ENCODE data around the gene EPHA1.

- TF ChIP-seq CTCF (IDR thresholded peaks at IDR 0.05; ENCODE audit: insufficient read depth, low read depth, low read length), result no peak
- no peak for TF ChIP-seq EZH2 (IDR thresholded peaks at IDR 0.05; ENCODE audit: insufficient read depth, low read length)
Observed at GRCh38 chr7:143448429-143448828, 39.8 kb upstream of the EPHA1 start.

Data from astrocyte (in vitro differentiated cells and primary cell).